SU-DHL-6 (cell line): Measurements from ENCODE around the gene PKHD1.

ENCODE experiments used
- H2AFZ ChIP-seq: fragments of 200-600 bp; sonication (generic); 2 replicates; pipeline ENCODE4 v1.6.1; 2014; ENCODE audit warnings: low read depth, mild to moderate bottlenecking, moderate library complexity, mixed read lengths, antibody characterized with exemption, low read length; ENCODE audit not compliant: severe bottlenecking
- H3F3A ChIP-seq: fragments of 200-600 bp; shearing (Covaris generic); 2 replicates; pipeline ENCODE4 v1.6.0; 2016; ENCODE audit warnings: antibody characterized with exemption, mild to moderate bottlenecking; ENCODE audit not compliant: insufficient read depth
- H3K27ac ChIP-seq: fragments of 200-600 bp; sonication (generic); 2 replicates; pipeline ENCODE4 v1.5.1; 2016; ENCODE audit warnings: low read depth, mild to moderate bottlenecking, low read length, moderate library complexity, mixed read lengths
- H3K27me3 ChIP-seq: fragments of 200-600 bp; sonication (generic), shearing (Covaris generic); 2 replicates; pipeline ENCODE4 v1.6.0; 2014; ENCODE audit warnings: mild to moderate bottlenecking, low read length
- H3K36me3 ChIP-seq: fragments of 200-600 bp; sonication (generic); 2 replicates; pipeline ENCODE4 v1.6.1; 2014; ENCODE audit warnings: mild to moderate bottlenecking, low read length, mixed read lengths
- H3K4me2 ChIP-seq: fragments of 300-600, 200-600 bp; shearing (Covaris generic), sonication (generic); 2 replicates; pipeline ENCODE4 v1.6.0; 2014; ENCODE audit warnings: low read length, low read depth, mild to moderate bottlenecking; ENCODE audit not compliant: poor library complexity, severe bottlenecking
- H3K4me3 ChIP-seq: fragments of 200-600 bp; sonication (generic); 2 replicates; pipeline ENCODE4 v1.5.1; 2014; ENCODE audit warnings: antibody characterized with exemption, low read length, mild to moderate bottlenecking, mixed read lengths; ENCODE audit not compliant: insufficient read depth, poor library complexity, severe bottlenecking
- H3K79me2 ChIP-seq: fragments of 200-600 bp; sonication (generic); 2 replicates; pipeline ENCODE4 v1.6.1; 2014; ENCODE audit warnings: mild to moderate bottlenecking, low read length, moderate library complexity; ENCODE audit not compliant: insufficient read depth
- H3K9ac ChIP-seq: fragments of 200-600 bp; sonication (generic); 2 replicates; pipeline ENCODE4 v1.7.0; 2014; ENCODE audit warnings: mild to moderate bottlenecking, low read length
- H3K9me2 ChIP-seq: fragments of 200-600 bp; sonication (generic); replicated peaks from 2 replicates; pipeline ENCODE4 v1.6.1; 2014; ENCODE audit warnings: low read length; ENCODE audit not compliant: insufficient read depth
- H3K9me3 ChIP-seq: fragments of 200-600 bp; sonication (generic); 2 replicates; pipeline ENCODE4 v1.6.1; 2014; ENCODE audit warnings: low read length, mixed read lengths; ENCODE audit not compliant: insufficient read depth
- H4K20me1 ChIP-seq: fragments of 200-600 bp; sonication (generic); 2 replicates; pipeline ENCODE4 v1.6.1; 2014; ENCODE audit warnings: low read depth, mild to moderate bottlenecking, antibody characterized with exemption, low read length, moderate library complexity, mixed read lengths
- EZH2phosphoT487 ChIP-seq: fragments of 200-600 bp; sonication (generic), shearing (Covaris generic); conservative IDR thresholded peaks from 2 replicates; pipeline ENCODE4 v1.6.1; 2018; ENCODE audit warnings: mild to moderate bottlenecking, antibody characterized with exemption, low read length, moderate library complexity, mixed read lengths
- TF ChIP-seq, protein P1 (sequence below): fragments of 200-600 bp; sonication (generic); IDR thresholded peaks from one replicate; pipeline ENCODE4 v1.5.1; 2017; ENCODE audit warnings: antibody characterized with exemption, mild to moderate bottlenecking, low read length, moderate library complexity; ENCODE audit not compliant: insufficient read depth, poor library complexity, severe bottlenecking

The PKHD1 gene

DNA sequence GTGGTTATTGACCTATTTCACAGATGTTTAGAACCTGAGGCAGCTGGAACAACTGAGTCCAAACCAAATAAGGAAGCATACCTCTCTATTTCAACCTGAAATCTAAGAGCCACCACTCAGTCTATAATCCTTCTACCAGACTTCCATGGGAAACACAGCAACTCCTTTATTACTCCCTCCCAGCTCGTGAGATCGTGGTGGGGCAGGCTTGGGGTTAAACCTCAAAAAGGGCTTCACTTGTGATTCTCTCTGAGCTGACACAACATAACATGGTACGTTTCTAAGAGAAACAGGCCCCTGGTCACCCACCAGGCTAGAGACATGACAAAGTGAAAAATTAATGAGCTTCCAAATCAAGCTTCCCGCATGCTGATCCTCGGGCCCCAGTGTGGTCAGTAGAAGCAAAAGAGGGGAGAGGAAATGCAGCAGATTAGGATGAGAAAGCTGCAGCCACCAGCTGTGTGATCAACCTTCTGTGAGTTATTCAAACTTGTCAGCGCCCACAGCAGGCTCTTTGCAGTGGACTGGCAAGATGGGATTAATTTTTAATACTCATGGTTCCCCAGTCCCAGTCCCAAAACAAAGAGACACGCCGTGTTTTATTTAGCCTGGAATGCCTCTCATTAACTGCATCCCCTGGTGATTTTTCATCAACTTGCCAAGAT, 9.3 kb downstream of the PKHD1 start:
- TF ChIP-seq, protein P1, sequence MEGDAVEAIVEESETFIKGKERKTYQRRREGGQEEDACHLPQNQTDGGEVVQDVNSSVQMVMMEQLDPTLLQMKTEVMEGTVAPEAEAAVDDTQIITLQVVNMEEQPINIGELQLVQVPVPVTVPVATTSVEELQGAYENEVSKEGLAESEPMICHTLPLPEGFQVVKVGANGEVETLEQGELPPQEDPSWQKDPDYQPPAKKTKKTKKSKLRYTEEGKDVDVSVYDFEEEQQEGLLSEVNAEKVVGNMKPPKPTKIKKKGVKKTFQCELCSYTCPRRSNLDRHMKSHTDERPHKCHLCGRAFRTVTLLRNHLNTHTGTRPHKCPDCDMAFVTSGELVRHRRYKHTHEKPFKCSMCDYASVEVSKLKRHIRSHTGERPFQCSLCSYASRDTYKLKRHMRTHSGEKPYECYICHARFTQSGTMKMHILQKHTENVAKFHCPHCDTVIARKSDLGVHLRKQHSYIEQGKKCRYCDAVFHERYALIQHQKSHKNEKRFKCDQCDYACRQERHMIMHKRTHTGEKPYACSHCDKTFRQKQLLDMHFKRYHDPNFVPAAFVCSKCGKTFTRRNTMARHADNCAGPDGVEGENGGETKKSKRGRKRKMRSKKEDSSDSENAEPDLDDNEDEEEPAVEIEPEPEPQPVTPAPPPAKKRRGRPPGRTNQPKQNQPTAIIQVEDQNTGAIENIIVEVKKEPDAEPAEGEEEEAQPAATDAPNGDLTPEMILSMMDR, result no peak
- TF ChIP-seq EZH2phosphoT487, result no peak
- no peak overlapping the region for H3K27ac ChIP-seq
- no peak overlapping the region for H3K4me3 ChIP-seq

DNA sequence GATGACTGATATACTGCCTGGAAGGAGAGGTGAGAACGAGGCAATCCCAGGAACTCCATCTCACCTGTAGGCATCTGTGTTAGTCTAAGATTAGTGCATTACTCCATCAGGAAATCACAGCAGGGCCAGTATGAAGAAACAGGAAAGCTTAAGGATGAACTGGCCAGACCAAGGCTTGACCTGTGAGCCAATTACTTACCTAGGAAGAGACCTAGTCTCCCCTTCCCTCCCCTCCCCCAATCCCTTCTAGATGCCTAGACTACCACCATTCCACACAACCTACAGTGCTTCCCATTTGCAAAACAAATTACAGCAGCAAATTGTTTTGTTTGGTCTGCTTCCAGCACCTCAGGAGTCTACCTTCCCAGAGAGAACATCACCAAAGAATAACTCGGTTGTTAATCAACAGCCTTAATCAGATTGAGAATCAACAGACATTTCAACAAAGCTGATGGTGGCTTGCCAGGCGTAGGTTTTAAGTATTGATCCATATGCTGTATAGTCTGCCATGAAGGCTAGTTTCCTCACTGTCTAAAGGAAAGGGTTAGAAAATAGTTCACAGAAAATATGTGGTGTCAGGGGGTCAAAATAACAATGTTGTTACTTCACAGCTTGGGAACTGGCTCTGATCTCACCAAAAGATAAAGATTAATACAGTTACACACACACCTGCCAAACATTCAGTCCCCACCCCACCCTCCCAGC, 10.1 kb downstream of the PKHD1 start:
- H3K27ac ChIP-seq, result no peak overlapping the region
- H3K9me3 ChIP-seq, result no peaks in the 10 kb centered on the region
- no peaks in the 10 kb centered on the region for H3K79me2 ChIP-seq
- no peaks in the 10 kb centered on the region for H3F3A ChIP-seq
- H3K36me3 ChIP-seq, result no peaks in the 10 kb centered on the region
- H3K27me3 ChIP-seq, result 0 out of 2 replicates have a peak, but pooled peaks cover 2% of the 10 kb centered on the region
- H3K4me2 ChIP-seq, result no peak overlapping the region
- H3K9me2 ChIP-seq, result no peaks in the 10 kb centered on the region
- H4K20me1 ChIP-seq, result no peaks in the 10 kb centered on the region
- TF ChIP-seq EZH2phosphoT487, result no peak
- TF ChIP-seq, protein P1, result no peak
- H3K4me3 ChIP-seq, result no peak overlapping the region
- no peak overlapping the region for H3K9ac ChIP-seq
- no peak overlapping the region for H2AFZ ChIP-seq

More for the DNA sequence above, 9.3 kb downstream of the PKHD1 start:
- H3F3A ChIP-seq, result no peaks in the 10 kb centered on the region
- 0 out of 2 replicates have a peak, but pooled peaks cover 2% of the 10 kb centered on the region for H3K27me3 ChIP-seq
- no peaks in the 10 kb centered on the region for H3K9me3 ChIP-seq
- H3K4me2 ChIP-seq, result no peak overlapping the region
- H3K9me2 ChIP-seq, result no peaks in the 10 kb centered on the region
- no peak overlapping the region for H2AFZ ChIP-seq
- no peak overlapping the region for H3K9ac ChIP-seq
- H3K79me2 ChIP-seq, result no peaks in the 10 kb centered on the region
- no peaks in the 10 kb centered on the region for H4K20me1 ChIP-seq
- no peaks in the 10 kb centered on the region for H3K36me3 ChIP-seq

DNA sequence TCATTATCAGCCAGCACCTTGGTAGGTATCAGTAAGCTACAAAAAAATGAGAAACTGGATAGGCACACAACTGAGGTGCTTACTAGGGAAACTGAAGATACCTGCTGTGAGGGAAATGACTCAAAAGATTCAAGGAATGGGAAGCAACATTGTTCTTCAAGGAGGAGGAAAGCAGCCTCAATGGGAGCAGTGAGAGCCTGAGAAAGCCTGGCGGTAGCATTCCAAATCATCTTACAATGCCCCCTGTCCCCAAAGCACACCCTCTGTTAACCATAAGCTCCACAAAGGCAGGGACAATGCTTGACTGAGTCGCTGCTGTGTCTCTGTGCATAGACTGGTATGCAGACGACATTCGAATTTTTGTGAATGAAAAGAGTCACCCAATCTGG, 10.6 kb downstream of the PKHD1 start:
- no peaks in the 10 kb centered on the region for H3K9me2 ChIP-seq
- no peaks in the 10 kb centered on the region for H4K20me1 ChIP-seq
- no peak overlapping the region for H3K27ac ChIP-seq
- no peak overlapping the region for H3K9ac ChIP-seq
- H3F3A ChIP-seq, result no peaks in the 10 kb centered on the region
- H3K9me3 ChIP-seq, result no peaks in the 10 kb centered on the region
- 0 out of 2 replicates have a peak, but pooled peaks cover 2% of the 10 kb centered on the region for H3K27me3 ChIP-seq
- H3K79me2 ChIP-seq, result no peaks in the 10 kb centered on the region
- no peak overlapping the region for H3K4me2 ChIP-seq
- H3K4me3 ChIP-seq, result no peak overlapping the region
- H2AFZ ChIP-seq, result no peak overlapping the region
- no peaks in the 10 kb centered on the region for H3K36me3 ChIP-seq
- TF ChIP-seq, protein P1, result no peak
- no peak for TF ChIP-seq EZH2phosphoT487
